Naive thymus-derived CD8-positive, alpha-beta T cell (primary cell): Measurements from ENCODE around the gene RAP1GAP2. TPM values are rescaled to one million over a fixed set of nuclear protein-coding genes. Genes with fewer than 3 reads are reported as not detected.
"Not testable (repeated sequence)": the region's sequence is repeated elsewhere in the genome, so short reads cannot be mapped to it uniquely, and the experiment has no call there.

Experiments
- ATAC-seq, 2 donors: fragments of 150-1000 bp; cut with Tn5 transposase in 1 of 2; sonication (Bioruptor Pico), chemical (Tn5 transposase) in 1 of 2; 1 replicate in 1 of 2; 2 replicates in 1 of 2; pipeline ENCODE4 v1.10.0; 2021; ENCODE audit warnings: mild to moderate bottlenecking in 2 of 2, moderate library complexity in 2 of 2
- POLR2A ChIA-PET: fragments of 350-600 bp; sonication (Branson Sonifier 250); formaldehyde crosslinking; loops from one replicate; lab custom pipeline; 2021; ENCODE audit warnings: antibody characterized with exemption; lab: Charles Lee
- DNase-seq, 10 donors: peaks; one replicate each; pipeline versions ENCODE4 v3.0.0 to v3.0.0-alpha.2; 2020 to 2022
- H3K27ac Mint-ChIP-seq, 10 donors: one replicate each; pipeline ENCODE4 v1.8.0; 2020 to 2022; ENCODE audit warnings: mild to moderate bottlenecking in 10 of 10, mixed read lengths in 10 of 10, moderate library complexity in 4 of 10, inconsistent platforms in 1 of 10
- H3K27me3 Mint-ChIP-seq, 5 donors: one replicate each; pipeline ENCODE4 v1.8.0; 2021 to 2022; ENCODE audit warnings: mixed read lengths in 5 of 5
- H3K36me3 Mint-ChIP-seq, 3 donors: one replicate each; pipeline ENCODE4 v1.8.0; 2020 to 2022; ENCODE audit warnings: mixed read lengths in 3 of 3, mild to moderate bottlenecking in 2 of 3, inconsistent platforms in 1 of 3
- H3K4me1 Mint-ChIP-seq, 4 donors: one replicate each; pipeline ENCODE4 v1.8.0; 2021 to 2022; ENCODE audit warnings: mixed read lengths in 4 of 4
- H3K4me3 Mint-ChIP-seq, 10 donors: one replicate each; pipeline ENCODE4 v1.8.0; 2020 to 2022; ENCODE audit warnings: mild to moderate bottlenecking in 10 of 10, mixed read lengths in 10 of 10, moderate library complexity in 6 of 10, inconsistent platforms in 1 of 10
- H3K9me3 Mint-ChIP-seq, 9 donors: one replicate each; pipeline ENCODE4 v1.8.0; 2020 to 2022; ENCODE audit warnings: mixed read lengths in 9 of 9, mild to moderate bottlenecking in 3 of 9, inconsistent platforms in 1 of 9, moderate library complexity in 1 of 9
- polyA plus RNA-seq, 3 donors: library from polyadenylated mRNA; unstranded; fragments of 300-500 nt; fragmentation: Illumina TruSeq; gene quantifications; one replicate each; pipeline ENCODE4 v1.2.3, GENCODE V29; 2021
- total RNA-seq, 8 experiments: library from RNA in 2 of 8; stranded (reverse) in 2 of 8; gene quantifications; one replicate each; pipeline ENCODE4 v1.2.3 and lab custom pipeline; 2021 to 2026

The RAP1GAP2 gene
- total and polyA plus RNA-seq, 5 experiments from 2014 or later: 0.44 to 1.6 (median 1.3) TPM

GRCh38 chr17:2777242-2777867 lies 18.9 kb upstream of the RAP1GAP2 start:
- H3K27ac Mint-ChIP-seq: peak overlapping the region in 2 of 10 donors; percentile 29 to 55
- H3K4me1 Mint-ChIP-seq: peaks cover 6 to 16% (median 10%) of the 10 kb centered on the region in 4 donors
- H3K36me3 Mint-ChIP-seq: no peaks in the 10 kb centered on the region
- H3K4me3 Mint-ChIP-seq: peak overlapping the region in 9 of 10 donors; percentile 26 to 74 (median 55)
- peaks cover 26 to 60% (median 35%) of the 10 kb centered on the region in 5 donors for H3K27me3 Mint-ChIP-seq
- POLR2A ChIA-PET: interaction anchor here (0.6 kb wide), 1 partner anchor 12 kb away, joined by 3 read pairs; no protein-coding TSS in a partner anchor
- no peak for DNase-seq
- ATAC-seq: no peak
- no peaks in the 10 kb centered on the region for H3K9me3 Mint-ChIP-seq

- POLR2A ChIA-PET: no interaction called here
- no peak overlapping the region for H3K4me3 Mint-ChIP-seq
- H3K36me3 Mint-ChIP-seq: no peaks in the 10 kb centered on the region
- no peaks in the 10 kb centered on the region for H3K9me3 Mint-ChIP-seq
- ATAC-seq (no peak), DNase-seq (no peak)
- peaks cover 6 to 16% (median 9%) of the 10 kb centered on the region in 4 donors for H3K4me1 Mint-ChIP-seq
- no peak overlapping the region for H3K27ac Mint-ChIP-seq
- H3K27me3 Mint-ChIP-seq: peaks cover 17 to 51% (median 26%) of the 10 kb centered on the region in 5 donors
Measured at GRCh38 chr17:2778489-2778888, 17.7 kb upstream of the RAP1GAP2 start.

GRCh38 chr17:2779545-2779944 lies 16.7 kb upstream of the RAP1GAP2 start:
- Mint-ChIP-seq H3K4me3 (no peak overlapping the region), H3K9me3 (no peaks in the 10 kb centered on the region), H3K36me3 (no peaks in the 10 kb centered on the region), H3K27me3 (peaks cover 12 to 42% (median 21%) of the 10 kb centered on the region in 5 donors), H3K4me1 (peaks cover 6 to 16% (median 9%) of the 10 kb centered on the region in 4 donors), H3K27ac (no peak overlapping the region)
- no peak for DNase-seq
- POLR2A ChIA-PET: no interaction called here
- ATAC-seq: no peak

GRCh38 chr17:2780256-2780655 lies 16.0 kb upstream of the RAP1GAP2 start:
- H3K36me3 Mint-ChIP-seq: no peaks in the 10 kb centered on the region
- H3K9me3 Mint-ChIP-seq: no peaks in the 10 kb centered on the region
- peaks cover 4 to 12% (median 9%) of the 10 kb centered on the region in 4 donors for H3K4me1 Mint-ChIP-seq
- DNase-seq: no peak
- H3K27me3 Mint-ChIP-seq: peaks cover 8 to 34% (median 17%) of the 10 kb centered on the region in 5 donors
- ATAC-seq: no peak
- POLR2A ChIA-PET: no interaction called here
- no peak overlapping the region for H3K4me3 Mint-ChIP-seq
- no peak overlapping the region for H3K27ac Mint-ChIP-seq

DNA sequence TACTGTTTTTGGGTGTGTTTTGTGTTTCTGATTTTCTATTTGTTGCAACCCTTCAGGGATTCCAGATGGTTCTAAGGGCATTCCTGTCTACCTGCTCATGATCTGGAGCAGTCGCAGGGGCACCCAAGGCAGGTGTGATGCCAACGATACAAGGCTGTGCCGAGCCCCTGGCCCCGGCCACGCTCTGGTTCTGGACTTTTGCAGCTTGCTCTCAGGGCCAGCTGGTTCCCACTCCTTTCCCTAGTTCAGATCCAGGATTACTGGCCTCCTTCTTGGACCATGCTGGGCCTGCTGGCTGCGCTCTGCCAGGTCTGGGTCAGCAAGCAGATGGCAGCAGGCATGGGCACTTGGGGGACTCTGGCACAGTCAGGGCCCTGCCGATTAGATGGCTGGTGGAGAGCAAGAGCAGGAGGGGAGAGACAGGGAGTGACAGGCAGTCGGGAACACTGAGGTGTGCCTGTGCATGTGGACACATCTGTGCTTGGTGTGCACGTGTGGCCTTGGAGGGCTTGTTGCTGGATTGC lies 15.2 kb upstream of the RAP1GAP2 start:
- POLR2A ChIA-PET: no interaction called here
- DNase-seq (no peak), ATAC-seq (no peak)
- H3K4me3 Mint-ChIP-seq: no peak overlapping the region
- peaks cover 5 to 9% (median 7%) of the 10 kb centered on the region in 4 donors for H3K4me1 Mint-ChIP-seq
- no peak overlapping the region for H3K27ac Mint-ChIP-seq
- no peaks in the 10 kb centered on the region for H3K36me3 Mint-ChIP-seq
- no peaks in the 10 kb centered on the region for H3K9me3 Mint-ChIP-seq
- peaks cover 4 to 27% (median 10%) of the 10 kb centered on the region in 5 donors for H3K27me3 Mint-ChIP-seq

DNA sequence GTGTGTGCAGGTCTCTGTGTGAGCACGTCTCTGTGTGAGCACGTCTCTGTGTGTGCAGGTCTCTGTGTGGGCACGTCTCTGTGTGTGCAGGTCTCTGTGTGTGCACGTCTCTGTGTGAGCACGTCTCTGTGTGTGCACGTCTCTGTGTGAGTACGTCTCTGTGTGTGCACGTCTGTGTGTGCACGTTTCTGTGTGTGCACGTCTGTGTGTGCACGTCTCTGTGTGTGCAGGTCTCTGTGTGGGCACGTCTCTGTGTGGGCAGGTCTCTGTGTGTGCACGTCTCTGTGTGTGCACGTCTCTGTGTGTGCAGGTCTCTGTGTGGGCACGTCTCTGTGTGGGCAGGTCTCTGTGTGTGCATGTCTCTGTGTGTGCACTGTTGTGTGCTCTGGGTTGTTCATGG lies 14.6 kb upstream of the RAP1GAP2 start:
- H3K27ac Mint-ChIP-seq, DNase-seq, H3K4me3 Mint-ChIP-seq, H3K36me3 Mint-ChIP-seq, POLR2A ChIA-PET, H3K9me3 Mint-ChIP-seq, ATAC-seq: not testable (repeated sequence)
- Mint-ChIP-seq H3K4me1 (peaks cover 4 to 13% (median 8%) of the 10 kb centered on the region in 4 donors), H3K27me3 (peaks cover 4 to 23% (median 9%) of the 10 kb centered on the region in 5 donors)

GRCh38 chr17:2782055-2782454 lies 14.2 kb upstream of the RAP1GAP2 start:
- H3K9me3 Mint-ChIP-seq: no peaks in the 10 kb centered on the region
- no peaks in the 10 kb centered on the region for H3K36me3 Mint-ChIP-seq
- POLR2A ChIA-PET: no interaction called here
- H3K27me3 Mint-ChIP-seq: peaks cover under 1 to 20% (median 6%) of the 10 kb centered on the region in 5 donors
- ATAC-seq (no peak), DNase-seq (no peak)
- H3K4me3 Mint-ChIP-seq: no peak overlapping the region
- H3K27ac Mint-ChIP-seq: no peak overlapping the region
- peaks cover under 1 to 10% (median 5%) of the 10 kb centered on the region in 4 donors for H3K4me1 Mint-ChIP-seq

DNA sequence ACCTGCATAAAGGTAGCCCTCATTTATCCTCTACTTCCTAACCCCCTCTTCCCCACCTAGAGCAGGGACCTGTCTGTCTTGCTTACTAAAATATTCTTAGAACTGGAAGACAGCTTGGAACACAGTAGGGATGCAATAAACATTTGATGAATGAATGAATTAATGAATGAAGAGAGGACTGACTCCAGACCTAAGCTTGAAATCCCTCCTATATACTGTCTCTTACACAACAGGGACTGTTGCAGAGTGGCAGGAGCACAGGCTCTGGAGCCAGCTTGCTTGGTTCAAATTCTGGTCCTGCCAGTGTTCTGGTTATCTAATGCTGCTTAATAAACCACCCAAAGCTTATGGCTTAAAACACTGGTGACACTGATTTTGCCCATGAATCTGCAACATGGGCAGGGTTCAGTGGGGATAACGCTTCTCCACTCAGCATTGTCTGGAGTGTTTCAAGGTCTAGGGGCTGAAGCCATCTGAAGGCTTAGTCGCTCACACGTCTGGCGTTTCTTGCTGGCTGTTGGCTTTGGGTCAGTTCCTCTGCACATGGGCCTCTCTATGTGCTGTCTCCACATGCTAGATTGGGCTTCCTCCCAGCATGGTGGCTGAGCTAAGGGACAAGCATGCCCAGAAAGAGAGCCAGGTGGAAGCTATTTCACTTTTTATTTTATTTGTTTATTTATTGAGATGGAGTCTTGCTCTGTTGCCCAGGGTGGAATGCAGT lies 12.8 kb upstream of the RAP1GAP2 start:
- DNase-seq (no peak), ATAC-seq (no peak)
- POLR2A ChIA-PET: no interaction called here
- no peaks in the 10 kb centered on the region for H3K36me3 Mint-ChIP-seq
- H3K4me1 Mint-ChIP-seq: peaks cover 0 to 13% (median 3%) of the 10 kb centered on the region in 4 donors
- H3K27me3 Mint-ChIP-seq: peaks cover 0 to 9% (median 4%) of the 10 kb centered on the region in 5 donors
- H3K4me3 Mint-ChIP-seq: no peak overlapping the region
- H3K27ac Mint-ChIP-seq: no peak overlapping the region
- no peaks in the 10 kb centered on the region for H3K9me3 Mint-ChIP-seq

DNA sequence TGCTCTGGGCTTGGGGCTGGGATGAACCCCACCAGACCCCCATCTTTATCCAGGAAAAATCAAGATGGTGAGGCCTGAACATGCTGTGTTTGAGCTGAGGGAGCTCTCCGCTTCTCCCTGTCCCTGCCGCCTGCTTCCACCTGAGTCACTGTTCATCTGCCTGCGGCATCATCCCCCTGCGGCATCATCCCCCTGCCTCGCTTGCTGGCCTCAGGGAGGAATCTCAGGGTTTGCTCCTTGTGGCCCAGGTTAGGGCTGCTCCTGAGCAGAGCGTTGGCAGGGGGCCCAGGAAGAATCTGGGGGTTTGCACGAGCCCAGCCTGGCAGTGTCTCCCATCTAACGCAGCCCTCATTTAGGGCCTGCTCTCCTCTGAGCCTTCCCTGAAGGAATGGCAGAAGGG lies 11.4 kb upstream of the RAP1GAP2 start:
- POLR2A ChIA-PET: interaction anchor here (2.2 kb wide), 1 partner anchor 30 kb away, joined by 11 read pairs; no protein-coding TSS in a partner anchor
- H3K4me1 Mint-ChIP-seq: peaks cover 0 to 18% (median 3%) of the 10 kb centered on the region in 4 donors
- no peaks in the 10 kb centered on the region for H3K36me3 Mint-ChIP-seq
- H3K4me3 Mint-ChIP-seq: no peak overlapping the region
- DNase-seq (no peak), ATAC-seq (no peak)
- peaks cover 0 to 4% (median 1%) of the 10 kb centered on the region in 5 donors for H3K27me3 Mint-ChIP-seq
- no peak overlapping the region for H3K27ac Mint-ChIP-seq
- no peaks in the 10 kb centered on the region for H3K9me3 Mint-ChIP-seq

DNA sequence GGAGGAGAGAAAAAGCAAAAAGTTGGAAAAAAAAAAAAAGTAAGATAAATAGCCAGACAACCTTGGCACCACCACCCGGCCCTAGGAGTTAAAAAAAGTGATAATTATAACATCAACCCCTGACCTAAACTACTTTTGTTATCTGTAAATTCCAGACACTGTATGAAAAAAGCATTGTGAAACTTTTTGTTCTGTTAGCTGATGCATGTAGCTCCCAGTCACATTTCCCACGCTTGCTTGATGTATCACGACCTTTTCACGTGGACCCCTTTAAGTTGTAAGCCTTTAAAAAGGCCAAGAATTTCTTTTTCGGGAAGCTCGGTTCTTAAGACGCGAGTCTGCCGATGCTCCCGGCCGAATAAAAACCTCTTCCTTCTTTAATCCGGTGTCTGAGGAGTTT lies 10.9 kb upstream of the RAP1GAP2 start:
- H3K4me1 Mint-ChIP-seq: peaks cover 0 to 23% (median 4%) of the 10 kb centered on the region in 4 donors
- H3K9me3 Mint-ChIP-seq, H3K4me3 Mint-ChIP-seq, ATAC-seq, H3K27me3 Mint-ChIP-seq, H3K36me3 Mint-ChIP-seq, H3K27ac Mint-ChIP-seq, DNase-seq: not testable (repeated sequence)
- POLR2A ChIA-PET: interaction anchor here (2.2 kb wide), 1 partner anchor 29 kb away, joined by 11 read pairs; no protein-coding TSS in a partner anchor

DNA sequence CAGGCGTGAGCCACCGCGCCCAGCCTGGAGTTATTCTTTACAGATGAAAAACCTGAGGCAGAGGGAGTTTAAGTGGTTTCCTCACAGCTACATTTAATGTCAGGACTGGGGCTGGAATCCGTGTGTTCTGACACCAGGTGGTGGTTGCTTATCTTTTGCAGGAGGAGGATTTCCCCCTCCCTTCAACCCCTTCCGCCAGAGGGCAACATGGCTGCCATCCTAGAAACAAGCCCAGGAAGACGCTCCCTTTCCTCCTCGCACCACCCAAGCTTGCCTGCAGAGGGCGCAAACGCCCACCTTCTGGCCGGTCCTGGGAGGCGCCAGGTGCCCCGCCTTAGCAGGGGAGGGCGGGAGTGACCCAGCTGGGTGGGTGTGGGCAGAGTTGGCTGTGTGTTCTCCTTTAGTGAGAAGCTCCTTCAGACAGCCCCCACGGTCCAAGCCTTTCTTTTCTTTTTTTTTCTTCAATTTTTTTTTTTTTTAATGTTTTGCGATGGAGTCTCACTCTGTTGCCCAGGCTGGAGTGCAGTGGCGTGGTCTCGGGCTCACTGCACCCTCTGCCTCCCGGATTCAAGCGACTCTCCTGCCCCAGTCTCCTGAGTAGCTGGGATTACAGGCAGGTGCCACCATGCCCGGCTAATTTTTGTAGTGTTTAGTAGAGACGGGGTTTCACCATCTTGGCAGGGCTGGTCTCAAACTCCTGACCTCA lies 9.9 kb upstream of the RAP1GAP2 start:
- no peaks in the 10 kb centered on the region for H3K36me3 Mint-ChIP-seq
- H3K9me3 Mint-ChIP-seq: no peaks in the 10 kb centered on the region
- peaks cover under 1 to 32% (median 9%) of the 10 kb centered on the region in 4 donors for H3K4me1 Mint-ChIP-seq
- DNase-seq (peak; percentile 80 to 95 (median 87)), ATAC-seq (peak; percentile 97 to 98)
- peak overlapping the region in 5 of 10 donors; percentile 26 to 49 (median 33) for H3K4me3 Mint-ChIP-seq
- POLR2A ChIA-PET: interaction anchor here (0.6 to 2.2 kb wide), 9 partner anchors 8 to 98 kb away, joined by 3 to 11 read pairs (median 4); no protein-coding TSS in a partner anchor
- H3K27ac Mint-ChIP-seq: no peak overlapping the region
- peaks cover 0 to 4% (median 1%) of the 10 kb centered on the region in 5 donors for H3K27me3 Mint-ChIP-seq

DNA sequence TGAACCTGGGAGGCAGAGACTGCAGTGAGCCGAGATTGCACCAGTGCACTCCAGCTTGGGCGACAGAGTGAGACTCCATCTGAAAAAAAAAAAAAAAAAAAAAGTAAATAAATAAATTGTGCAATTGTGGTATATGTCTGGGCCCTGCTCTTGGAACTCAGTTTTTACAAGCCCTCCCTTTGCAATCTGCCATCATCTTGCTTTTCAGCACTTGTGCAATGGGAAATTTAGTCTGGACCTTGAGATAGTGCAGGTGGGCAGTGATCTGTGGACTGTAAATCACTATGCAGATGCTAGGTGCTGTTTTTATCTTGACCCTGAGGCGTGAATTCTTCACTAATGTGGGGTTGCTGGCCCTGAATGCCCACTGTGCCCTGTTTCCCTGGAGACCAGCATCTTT lies 6.5 kb upstream of the RAP1GAP2 start:
- H3K4me3 Mint-ChIP-seq: no peak overlapping the region
- DNase-seq (no peak), ATAC-seq (no peak)
- no peaks in the 10 kb centered on the region for H3K9me3 Mint-ChIP-seq
- POLR2A ChIA-PET: interaction anchor here (0.9 to 2.5 kb wide), 3 partner anchors 12 to 25 kb away, joined by 3 to 18 read pairs (median 3); no protein-coding TSS in a partner anchor
- H3K27me3 Mint-ChIP-seq: peaks cover 0 to 9% (median 4%) of the 10 kb centered on the region in 5 donors
- no peaks in the 10 kb centered on the region for H3K36me3 Mint-ChIP-seq
- peaks cover 11 to 66% (median 41%) of the 10 kb centered on the region in 4 donors for H3K4me1 Mint-ChIP-seq
- no peak overlapping the region for H3K27ac Mint-ChIP-seq
